Loucy (cell line): ENCODE data around the gene GALNT9.

ENCODE experiments used
- H2AFZ ChIP-seq: fragments of 200-600 bp; sonication (generic); 2 replicates; pipeline ENCODE4 v1.6.0; 2016; ENCODE audit warnings: antibody characterized with exemption, mild to moderate bottlenecking, low read length, moderate library complexity
- H3F3A ChIP-seq: fragments of 200-600 bp; 2 replicates; pipeline ENCODE4 v1.6.0; 2016; ENCODE audit warnings: antibody characterized with exemption, low read depth, mild to moderate bottlenecking
- H3K27me3 ChIP-seq: fragments of 200-600 bp; sonication (generic); 2 replicates; pipeline ENCODE4 v1.6.1; 2014; ENCODE audit warnings: low read length, mild to moderate bottlenecking; ENCODE audit not compliant: insufficient read depth, poor library complexity, severe bottlenecking
- H3K36me3 ChIP-seq: fragments of 200-600 bp; sonication (generic); 2 replicates; pipeline ENCODE4 v1.6.1; 2016; ENCODE audit warnings: low read length; ENCODE audit not compliant: insufficient read depth
- H3K4me1 ChIP-seq: fragments of 200-600 bp; sonication (generic); 2 replicates; pipeline ENCODE4 v1.5.1; 2014; ENCODE audit warnings: low read length, mild to moderate bottlenecking; ENCODE audit not compliant: insufficient read depth, poor library complexity, severe bottlenecking
- H3K4me2 ChIP-seq: fragments of 200-600 bp; sonication (generic); 2 replicates; pipeline ENCODE4 v1.6.0; 2014; ENCODE audit warnings: antibody characterized with exemption, low read length, low read depth, mild to moderate bottlenecking; ENCODE audit not compliant: poor library complexity, severe bottlenecking
- H3K4me3 ChIP-seq: fragments of 200-600 bp; sonication (generic); 2 replicates; pipeline ENCODE4 v1.5.1; 2014; ENCODE audit warnings: low read length, mild to moderate bottlenecking, mixed read lengths; ENCODE audit not compliant: poor library complexity, severe bottlenecking
- H3K79me2 ChIP-seq: fragments of 200-600 bp; sonication (generic); 2 replicates; pipeline ENCODE4 v1.6.1; 2014; ENCODE audit warnings: low read length; ENCODE audit not compliant: insufficient read depth
- H3K9ac ChIP-seq: fragments of 200-600 bp; sonication (generic); 2 replicates; pipeline ENCODE4 v1.6.0; 2014; ENCODE audit warnings: mild to moderate bottlenecking, low read depth, low read length, moderate library complexity; ENCODE audit not compliant: poor library complexity, severe bottlenecking
- H3K9me2 ChIP-seq: fragments of 200-600 bp; sonication (generic); replicated peaks from 2 replicates; pipeline ENCODE4 v1.6.1; 2016; ENCODE audit warnings: low read depth, low read length, mixed read lengths
- H3K9me3 ChIP-seq: fragments of 200-600 bp; sonication (generic); 2 replicates; pipeline ENCODE4 v1.6.1; 2014; ENCODE audit warnings: mild to moderate bottlenecking, antibody characterized with exemption, low read length, low read depth; ENCODE audit not compliant: insufficient read depth
- H4K20me1 ChIP-seq: fragments of 200-600 bp; sonication (generic); 2 replicates; pipeline ENCODE4 v1.6.0; 2014; ENCODE audit warnings: antibody characterized with exemption, low read length, mild to moderate bottlenecking; ENCODE audit not compliant: insufficient read depth, poor library complexity, severe bottlenecking
- CTCF ChIP-seq: fragments of 200-600 bp; sonication (generic); conservative IDR thresholded peaks from 2 replicates; pipeline ENCODE4 v1.5.1; 2014; ENCODE audit warnings: mild to moderate bottlenecking, antibody characterized with exemption, low read length
- EZH2phosphoT487 ChIP-seq: fragments of 200-600 bp; IDR thresholded peaks from 2 replicates; pipeline ENCODE4 v1.6.1; 2018; ENCODE audit warnings: antibody characterized with exemption, mild to moderate bottlenecking, moderate library complexity, borderline replicate concordance

Gene GALNT9

GRCh38 chr12:132201391-132202120 lies 127.8 kb downstream of the GALNT9 start:
- Histone ChIP-seq H3K4me3 (no peak overlapping the region), H4K20me1 (no peaks in the 10 kb centered on the region), H3K9me2 (no peaks in the 10 kb centered on the region), H3K4me1 (no peaks in the 10 kb centered on the region), H3K9me3 (no peaks in the 10 kb centered on the region), H3K36me3 (no peaks in the 10 kb centered on the region), H3F3A (no peaks in the 10 kb centered on the region), H2AFZ (no peak overlapping the region), H3K27me3 (no peaks in the 10 kb centered on the region), H3K4me2 (no peak overlapping the region), H3K79me2 (no peaks in the 10 kb centered on the region), H3K9ac (no peak overlapping the region)
- TF ChIP-seq CTCF (no peak), EZH2phosphoT487 (no peak)

GRCh38 chr12:132200800-132201199 lies 128.6 kb downstream of the GALNT9 start:
- no peak overlapping the region for H3K4me2 ChIP-seq
- no peaks in the 10 kb centered on the region for H4K20me1 ChIP-seq
- H3K9me3 ChIP-seq: no peaks in the 10 kb centered on the region
- H3F3A ChIP-seq: no peaks in the 10 kb centered on the region
- H3K4me1 ChIP-seq: no peaks in the 10 kb centered on the region
- H2AFZ ChIP-seq: no peak overlapping the region
- no peak for TF ChIP-seq EZH2phosphoT487
- no peak for TF ChIP-seq CTCF
- no peaks in the 10 kb centered on the region for H3K9me2 ChIP-seq
- no peak overlapping the region for H3K9ac ChIP-seq
- no peaks in the 10 kb centered on the region for H3K36me3 ChIP-seq
- no peaks in the 10 kb centered on the region for H3K27me3 ChIP-seq
- H3K79me2 ChIP-seq: no peaks in the 10 kb centered on the region
- no peak overlapping the region for H3K4me3 ChIP-seq

- Histone ChIP-seq H3F3A (no peaks in the 10 kb centered on the region), H3K4me3 (no peak overlapping the region), H3K36me3 (no peaks in the 10 kb centered on the region), H3K79me2 (no peaks in the 10 kb centered on the region), H3K4me1 (no peaks in the 10 kb centered on the region), H2AFZ (no peak overlapping the region), H3K9me2 (no peaks in the 10 kb centered on the region), H3K4me2 (no peak overlapping the region), H3K27me3 (no peaks in the 10 kb centered on the region), H3K9ac (no peak overlapping the region), H3K9me3 (no peaks in the 10 kb centered on the region), H4K20me1 (no peaks in the 10 kb centered on the region)
- TF ChIP-seq CTCF: no peak
- no peak for TF ChIP-seq EZH2phosphoT487
These were observed 129.7 kb downstream of the GALNT9 start for GRCh38 chr12:132199526-132200319.
